ENCODE measurements around the gene SND1.

DNA sequence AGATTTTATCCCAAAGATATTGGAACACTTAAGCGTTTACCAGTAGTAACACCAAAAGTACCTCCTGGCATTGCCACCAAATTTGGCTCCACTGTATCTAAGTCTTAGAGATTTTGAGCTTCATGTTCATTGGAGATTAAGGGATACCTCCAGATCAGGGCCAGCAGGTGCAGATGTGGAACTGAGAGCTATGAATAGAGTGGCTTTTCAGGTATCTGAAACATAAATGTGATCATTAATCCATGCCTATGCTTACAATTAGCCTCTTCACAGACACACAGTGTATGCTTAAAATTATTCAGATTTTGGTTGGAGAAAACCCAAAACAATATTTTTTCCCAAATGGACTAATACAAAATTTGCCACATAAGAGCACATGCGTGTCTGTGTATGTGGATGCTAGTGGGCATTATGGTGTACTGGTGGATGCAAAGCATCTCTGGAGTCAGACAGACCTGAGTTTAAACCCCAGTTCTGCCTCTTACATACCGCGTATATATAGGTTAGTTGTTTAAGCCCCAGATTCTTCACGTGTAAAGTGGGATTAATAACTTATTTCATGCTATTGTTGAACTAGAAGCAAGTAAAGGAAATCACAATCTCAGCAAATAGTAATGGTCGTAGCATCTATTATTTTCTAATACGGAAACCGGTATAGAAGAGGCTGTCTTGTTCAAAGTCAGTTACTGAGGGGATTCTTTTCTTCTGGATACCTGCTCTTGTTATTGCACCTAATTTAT lies 386.1 kb downstream of the SND1 start:
- TF ChIP-seq, protein P1, sequence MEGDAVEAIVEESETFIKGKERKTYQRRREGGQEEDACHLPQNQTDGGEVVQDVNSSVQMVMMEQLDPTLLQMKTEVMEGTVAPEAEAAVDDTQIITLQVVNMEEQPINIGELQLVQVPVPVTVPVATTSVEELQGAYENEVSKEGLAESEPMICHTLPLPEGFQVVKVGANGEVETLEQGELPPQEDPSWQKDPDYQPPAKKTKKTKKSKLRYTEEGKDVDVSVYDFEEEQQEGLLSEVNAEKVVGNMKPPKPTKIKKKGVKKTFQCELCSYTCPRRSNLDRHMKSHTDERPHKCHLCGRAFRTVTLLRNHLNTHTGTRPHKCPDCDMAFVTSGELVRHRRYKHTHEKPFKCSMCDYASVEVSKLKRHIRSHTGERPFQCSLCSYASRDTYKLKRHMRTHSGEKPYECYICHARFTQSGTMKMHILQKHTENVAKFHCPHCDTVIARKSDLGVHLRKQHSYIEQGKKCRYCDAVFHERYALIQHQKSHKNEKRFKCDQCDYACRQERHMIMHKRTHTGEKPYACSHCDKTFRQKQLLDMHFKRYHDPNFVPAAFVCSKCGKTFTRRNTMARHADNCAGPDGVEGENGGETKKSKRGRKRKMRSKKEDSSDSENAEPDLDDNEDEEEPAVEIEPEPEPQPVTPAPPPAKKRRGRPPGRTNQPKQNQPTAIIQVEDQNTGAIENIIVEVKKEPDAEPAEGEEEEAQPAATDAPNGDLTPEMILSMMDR (IDR thresholded peaks at IDR 0.05) = no peak
- TF ChIP-seq POLR2A (IDR thresholded peaks at IDR 0.05) = no peak

Measured in body of pancreas (tissue), 4 donors.